C4-2B (cell line): ENCODE results near the gene CTPS1.

ENCODE experiments used
- ZFX ChIP-seq: fragments of 450-650 bp; IDR thresholded peaks from 2 replicates; pipeline ENCODE4 v1.6.1; 2017
- TF ChIP-seq, protein P1 (sequence below): fragments of 450-650 bp; conservative IDR thresholded peaks from 2 replicates; pipeline ENCODE4 v1.5.1; 2017; ENCODE audit warnings: mild to moderate bottlenecking

DNA sequence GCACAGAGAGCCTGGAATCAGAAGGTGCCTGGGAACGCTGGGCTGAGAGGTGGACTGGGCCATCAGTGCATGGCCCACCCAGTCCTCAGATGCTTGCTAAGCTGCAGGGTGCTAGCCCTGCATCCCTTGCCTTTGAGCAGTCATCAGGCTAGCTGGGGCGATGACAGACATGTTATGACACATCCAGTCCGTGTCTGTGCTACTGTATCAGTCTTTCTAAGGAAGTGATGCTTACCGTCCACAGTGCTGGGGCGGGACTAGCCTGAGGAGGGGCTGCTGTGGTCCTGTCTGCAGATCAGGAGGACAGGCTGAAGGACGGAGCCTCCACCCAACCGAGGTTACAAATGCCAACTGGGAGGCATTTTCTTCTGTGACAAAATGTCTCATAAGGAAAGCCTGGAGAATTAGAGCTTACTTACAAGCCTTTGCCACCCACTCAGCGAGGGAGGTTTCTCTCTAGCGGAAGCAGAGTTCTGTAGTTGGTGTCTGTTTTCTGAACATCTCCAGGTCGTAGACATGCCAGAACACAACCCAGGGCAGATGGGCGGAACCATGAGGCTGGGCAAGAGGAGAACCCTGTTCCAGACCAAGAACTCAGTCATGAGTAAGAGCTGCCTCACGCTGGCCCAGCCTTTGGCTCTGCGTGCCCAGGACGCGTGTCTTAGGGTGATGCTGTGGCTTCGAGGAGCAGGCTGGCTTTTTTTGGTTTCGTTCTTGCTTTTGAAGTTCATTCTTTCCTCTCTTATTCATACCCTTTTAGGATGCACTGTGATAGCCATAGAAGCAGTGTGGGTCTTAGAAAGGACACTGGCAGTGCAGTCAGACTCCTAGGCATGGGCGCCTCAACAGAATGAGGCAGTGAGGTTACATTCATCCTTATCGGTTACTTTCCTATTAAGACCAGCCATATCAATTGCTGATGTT is 27.7 kb downstream of the CTPS1 start:
- TF ChIP-seq, protein P1, sequence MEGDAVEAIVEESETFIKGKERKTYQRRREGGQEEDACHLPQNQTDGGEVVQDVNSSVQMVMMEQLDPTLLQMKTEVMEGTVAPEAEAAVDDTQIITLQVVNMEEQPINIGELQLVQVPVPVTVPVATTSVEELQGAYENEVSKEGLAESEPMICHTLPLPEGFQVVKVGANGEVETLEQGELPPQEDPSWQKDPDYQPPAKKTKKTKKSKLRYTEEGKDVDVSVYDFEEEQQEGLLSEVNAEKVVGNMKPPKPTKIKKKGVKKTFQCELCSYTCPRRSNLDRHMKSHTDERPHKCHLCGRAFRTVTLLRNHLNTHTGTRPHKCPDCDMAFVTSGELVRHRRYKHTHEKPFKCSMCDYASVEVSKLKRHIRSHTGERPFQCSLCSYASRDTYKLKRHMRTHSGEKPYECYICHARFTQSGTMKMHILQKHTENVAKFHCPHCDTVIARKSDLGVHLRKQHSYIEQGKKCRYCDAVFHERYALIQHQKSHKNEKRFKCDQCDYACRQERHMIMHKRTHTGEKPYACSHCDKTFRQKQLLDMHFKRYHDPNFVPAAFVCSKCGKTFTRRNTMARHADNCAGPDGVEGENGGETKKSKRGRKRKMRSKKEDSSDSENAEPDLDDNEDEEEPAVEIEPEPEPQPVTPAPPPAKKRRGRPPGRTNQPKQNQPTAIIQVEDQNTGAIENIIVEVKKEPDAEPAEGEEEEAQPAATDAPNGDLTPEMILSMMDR = no peak
- TF ChIP-seq ZFX = no peak
